GM12878 (cell line): ENCODE measurements around the gene SWT1.

Experiments used
- NR2C2 ChIP-seq: IDR thresholded peaks from 2 replicates; pipeline ENCODE4 v1.6.1; 2011; ENCODE audit warnings: borderline replicate concordance, low read depth; ENCODE audit not compliant: control insufficient read depth, insufficient read length
- POLR2A ChIP-seq: IDR thresholded peaks from 2 replicates; pipeline ENCODE4 v1.6.1; 2011; ENCODE audit warnings: low read depth, mild to moderate bottlenecking, low read length
- RAD51 ChIP-seq: fragments of 450-650 bp; IDR thresholded peaks from 2 replicates; pipeline ENCODE4 v1.6.1; 2016; ENCODE audit warnings: moderate library complexity, mild to moderate bottlenecking, inconsistent platforms
- REST ChIP-seq: IDR thresholded peaks from 2 replicates; pipeline ENCODE4 v1.6.1; 2012; ENCODE audit warnings: mild to moderate bottlenecking, low read depth, low read length
- ZNF592 ChIP-seq: fragments of 450-650 bp; IDR thresholded peaks from 2 replicates; pipeline ENCODE4 v1.6.1; 2017; ENCODE audit warnings: mild to moderate bottlenecking, moderate library complexity

DNA sequence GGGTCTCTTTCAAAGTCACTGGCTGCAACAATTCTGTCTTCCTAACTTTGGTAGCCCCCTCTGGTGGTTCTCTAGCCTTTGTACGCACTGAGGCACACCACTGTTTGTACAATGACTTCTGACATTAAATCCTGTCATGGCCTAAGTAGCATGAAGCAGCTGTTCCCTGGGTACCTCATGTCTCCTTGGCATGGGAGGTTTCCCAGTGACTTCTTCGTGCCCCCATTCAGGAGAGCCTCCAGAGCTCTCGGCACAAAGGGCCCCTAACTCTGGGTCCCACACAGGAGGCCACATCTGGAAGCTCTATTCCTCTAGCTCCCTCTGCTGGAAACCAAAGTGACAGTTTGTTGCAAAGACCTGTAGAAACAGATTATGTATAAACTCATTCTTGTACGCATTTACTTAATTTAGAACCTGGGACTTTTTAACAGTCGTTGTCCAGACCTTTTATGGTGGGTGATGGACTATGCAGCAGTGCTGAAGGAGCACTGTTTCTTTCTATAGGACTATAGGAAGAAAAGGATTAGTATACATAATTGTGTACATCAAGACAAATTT is 13.4 kb downstream of the SWT1 start:
- TF ChIP-seq POLR2A = no peak
- no peak for TF ChIP-seq ZNF592
- no peak for TF ChIP-seq REST
- TF ChIP-seq RAD51 = no peak
- TF ChIP-seq NR2C2 = no peak
